ENCODE measurements around the gene RELA.

- TF ChIP-seq CTCF (conservative IDR thresholded peaks at IDR 0.05), result no peak
- TF ChIP-seq ZFX (IDR thresholded peaks at IDR 0.05), result no peak
These were observed 43.3 kb downstream of the RELA start for GRCh38 chr11:65619281-65619928.

Data from C4-2B (cell line).